ENCODE data around the gene KIAA1328. TPM values are rescaled to one million over a fixed set of nuclear protein-coding genes. Genes with fewer than 3 reads are reported as not detected.

The KIAA1328 gene
- total RNA-seq, result 10 to 100 TPM; 11.3 to 26.1 (median 15.3) TPM

- Histone ChIP-seq H3K27ac (peak within 1 kb of the TSS; percentile 25 to 93 (median 90)), H3K36me3 (no peaks in the 10 kb centered on the region), H3K27me3 (no peaks in the 10 kb centered on the region), H3K4me1 (peaks cover 0 to 29% (median 0%) of the 10 kb centered on the region in 3 donors), H3K4me3 (peak within 1 kb of the TSS; percentile 51 to 70), H3K9me3 (no peaks in the 10 kb centered on the region)
- no peak for TF ChIP-seq EP300 (IDR thresholded peaks at IDR 0.05)
- peak; percentile 23 to 46 for TF ChIP-seq POLR2A (IDR thresholded peaks at IDR 0.05)
- peak; percentile 18 for TF ChIP-seq POLR2AphosphoS5 (IDR thresholded peaks at IDR 0.05)
- TF ChIP-seq CTCF (IDR thresholded peaks at IDR 0.05), result peak in 3 of 4 experiments; percentile 31 to 55 (median 53)
- WGBS, 2 donors (ENCODE audit: low coverage in 1 of 2), result 0% methylated on average over 7 of the region's 83 CpGs; no CpG with 5 or more reads in 1 of the 2 donors
- peak; percentile 96 for ATAC-seq
These were observed at the start of gene KIAA1328, which contains the start of gene TPGS2 for GRCh38 chr18:36828630-36829361. Gene KIAA1328 (plus strand): TSS chr18:36829127. CDS start chr18:36829139, 12 bp downstream. Gene TPGS2 (minus strand): TSS chr18:36829002. CDS start chr18:36828767, 235 bp downstream.

- Histone ChIP-seq H3K36me3 (peaks cover 0 to 55% of the 10 kb centered on the region in 2 donors), H3K27me3 (no peaks in the 10 kb centered on the region), H3K4me3 (no peak overlapping the region), H3K4me1 (no peaks in the 10 kb centered on the region), H3K27ac (no peak overlapping the region), H3K9me3 (no peaks in the 10 kb centered on the region)
- WGBS, 2 donors (ENCODE audit: low coverage in 1 of 2), result 68% methylated on average over 2 of the region's 2 CpGs; no CpG with 5 or more reads in 1 of the 2 donors
- no peak for ATAC-seq
- TF ChIP-seq POLR2A (IDR thresholded peaks at IDR 0.05), result no peak
- no peak for TF ChIP-seq CTCF (IDR thresholded peaks at IDR 0.05)
- TF ChIP-seq EP300 (IDR thresholded peaks at IDR 0.05), result no peak
- no peak for TF ChIP-seq POLR2AphosphoS5 (IDR thresholded peaks at IDR 0.05)
These were observed 48.2 kb upstream of the KIAA1328 start for GRCh38 chr18:36780748-36781147.

DNA sequence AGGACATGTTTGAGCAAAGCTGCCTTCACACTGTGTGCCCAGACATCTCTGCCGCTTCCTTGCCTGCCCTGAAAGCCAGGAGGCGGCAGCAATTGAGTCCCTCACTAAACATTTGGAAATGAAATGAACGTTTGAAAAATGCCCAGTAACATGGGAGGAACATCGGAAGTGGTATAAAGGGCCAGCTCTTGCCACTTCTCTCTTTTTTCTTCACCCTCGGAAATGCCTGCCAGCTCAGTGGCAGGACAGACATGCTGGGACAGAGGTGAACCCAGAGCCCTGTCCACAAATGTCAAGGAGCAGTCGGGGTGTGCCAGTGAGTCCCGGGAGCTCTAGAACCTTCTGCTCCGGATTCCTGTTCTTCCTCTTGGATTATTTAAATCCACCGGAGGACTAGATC, 46.2 kb upstream of the KIAA1328 start:
- Histone ChIP-seq H3K27ac (no peak overlapping the region), H3K27me3 (no peaks in the 10 kb centered on the region), H3K4me3 (no peak overlapping the region), H3K4me1 (peaks cover 0 to 18% (median 11%) of the 10 kb centered on the region in 3 donors), H3K9me3 (no peaks in the 10 kb centered on the region), H3K36me3 (peaks cover 0 to 52% of the 10 kb centered on the region in 2 donors)
- ATAC-seq, result no peak
- WGBS, 2 donors (ENCODE audit: low coverage in 1 of 2), result 65 to 75% methylated on average over 3 to 7 of the region's 9 CpGs
- no peak for TF ChIP-seq CTCF (IDR thresholded peaks at IDR 0.05)
- no peak for TF ChIP-seq POLR2A (IDR thresholded peaks at IDR 0.05)

GRCh38 chr18:36783792-36784191, 45.1 kb upstream of the KIAA1328 start:
- Histone ChIP-seq H3K9me3 (no peaks in the 10 kb centered on the region), H3K27ac (no peak overlapping the region), H3K4me1 (peaks cover 0 to 18% (median 11%) of the 10 kb centered on the region in 3 donors), H3K4me3 (no peak overlapping the region), H3K36me3 (peaks cover 0 to 48% of the 10 kb centered on the region in 2 donors), H3K27me3 (no peaks in the 10 kb centered on the region)
- no peak for ATAC-seq
- TF ChIP-seq POLR2AphosphoS5 (IDR thresholded peaks at IDR 0.05) (no peak), POLR2A (IDR thresholded peaks at IDR 0.05) (no peak), CTCF (IDR thresholded peaks at IDR 0.05) (no peak), EP300 (IDR thresholded peaks at IDR 0.05) (no peak)
- 98 to 100% methylated on average over 5 of the region's 5 CpGs for WGBS, 2 donors (ENCODE audit: low coverage in 1 of 2)

GRCh38 chr18:36786686-36787085, 42.2 kb upstream of the KIAA1328 start:
- H3K27me3 ChIP-seq, result no peaks in the 10 kb centered on the region
- ATAC-seq, result peak; percentile 89
- H3K27ac ChIP-seq, result peak overlapping the region in 3 of 4 donors; percentile 24 to 53 (median 45)
- WGBS, 2 donors (ENCODE audit: low coverage in 1 of 2), result 30 to 46% methylated on average over 4 of the region's 4 CpGs
- TF ChIP-seq POLR2AphosphoS5 (IDR thresholded peaks at IDR 0.05) (peak; percentile 54), POLR2A (IDR thresholded peaks at IDR 0.05) (no peak)
- no peak overlapping the region for H3K4me3 ChIP-seq
- no peaks in the 10 kb centered on the region for H3K9me3 ChIP-seq
- H3K4me1 ChIP-seq, result peaks cover 0 to 18% (median 11%) of the 10 kb centered on the region in 3 donors
- H3K36me3 ChIP-seq, result peaks cover 4 to 42% of the 10 kb centered on the region in 2 donors
